DND-41 (cell line): ENCODE data around the gene LPAR2.

Source experiments
- CTCF ChIP-seq: IDR thresholded peaks from 2 replicates; pipeline ENCODE4 v1.5.1; 2012; ENCODE audit warnings: borderline replicate concordance, low read length, moderate library complexity, mild to moderate bottlenecking; ENCODE audit not compliant: poor library complexity, severe bottlenecking; ENCODE audit errors: extremely low read depth
- EZH2 ChIP-seq: IDR thresholded peaks from 3 replicates; pipeline ENCODE4 v1.6.1; 2012; ENCODE audit warnings: borderline replicate concordance, low read depth, mild to moderate bottlenecking, moderate library complexity, low read length, inconsistent platforms; ENCODE audit not compliant: severe bottlenecking

DNA sequence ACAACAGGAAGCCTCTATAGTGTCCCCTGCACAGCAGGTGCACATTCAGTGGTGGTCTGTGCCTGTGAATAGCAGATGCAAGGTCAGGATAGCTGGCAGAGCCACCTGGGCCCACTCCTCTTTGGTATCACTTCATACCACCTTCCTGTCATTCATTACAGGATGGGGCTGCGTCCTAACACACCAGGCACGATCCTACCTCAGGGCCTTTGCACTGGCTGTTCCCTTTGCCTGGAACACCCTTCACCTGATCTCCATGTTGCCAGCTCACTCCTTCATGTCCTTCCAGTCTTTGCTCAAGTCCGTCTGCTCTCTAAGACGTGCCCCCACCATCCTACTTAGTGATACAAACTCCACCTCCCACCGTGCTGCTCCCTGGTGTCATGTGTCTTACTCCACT is 4.6 kb upstream of the LPAR2 start:
- no peak for TF ChIP-seq CTCF
- no peak for TF ChIP-seq EZH2
